ENCODE results near the gene KCNIP3. TPM values are rescaled to one million over a fixed set of nuclear protein-coding genes. Genes with fewer than 3 reads are reported as not detected.

Gene KCNIP3
- total RNA-seq = not detected in 2 replicates

DNA sequence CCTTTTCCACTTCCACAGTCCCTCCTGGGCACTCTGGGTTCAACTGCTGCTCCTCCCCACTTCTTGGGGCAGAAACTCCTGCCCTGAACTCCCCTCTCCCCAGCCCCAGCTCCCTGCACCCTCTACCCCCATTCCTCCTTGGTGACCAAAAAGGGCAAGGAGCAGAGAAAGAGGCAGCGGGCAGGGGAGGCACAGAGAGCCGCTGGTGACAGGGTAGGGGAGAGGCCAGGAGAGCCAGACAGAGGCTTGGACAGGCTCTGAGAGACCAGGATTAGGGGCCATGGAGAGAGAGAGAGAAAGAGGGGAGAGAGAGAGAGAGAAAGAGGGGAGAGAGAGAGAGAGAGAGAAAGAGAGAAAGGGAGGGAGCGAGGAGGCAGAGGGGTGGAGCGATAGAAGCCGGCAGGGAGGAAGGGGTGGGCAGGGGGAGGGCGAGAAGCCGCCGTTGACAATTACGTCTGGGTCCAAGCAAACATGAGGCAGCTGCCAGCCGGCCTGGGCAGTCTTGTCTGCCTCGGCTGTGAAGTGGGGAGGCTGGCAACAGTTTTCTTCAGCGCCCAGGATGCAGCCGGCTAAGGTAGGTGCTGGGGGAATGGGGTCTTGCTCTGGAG, at the start of gene KCNIP3:
TSS of gene KCNIP3 (plus strand) at position 468 of the 608 bp plus-strand sequence. CDS start at position 560, 92 bp downstream.
- ChIA-PET POLR2A (no interaction called here), CTCF (no interaction called here)
- H3K4me1 Mint-ChIP-seq = no peaks in the 10 kb centered on the region
- no peaks in the 10 kb centered on the region for H3K27me3 Mint-ChIP-seq
- intact Hi-C loops (cut with micrococcal nuclease) = no loop called here
- ATAC-seq (ENCODE audit: low read depth) (no peak), DNase-seq (no peak)
- TF ChIP-seq, protein P1, sequence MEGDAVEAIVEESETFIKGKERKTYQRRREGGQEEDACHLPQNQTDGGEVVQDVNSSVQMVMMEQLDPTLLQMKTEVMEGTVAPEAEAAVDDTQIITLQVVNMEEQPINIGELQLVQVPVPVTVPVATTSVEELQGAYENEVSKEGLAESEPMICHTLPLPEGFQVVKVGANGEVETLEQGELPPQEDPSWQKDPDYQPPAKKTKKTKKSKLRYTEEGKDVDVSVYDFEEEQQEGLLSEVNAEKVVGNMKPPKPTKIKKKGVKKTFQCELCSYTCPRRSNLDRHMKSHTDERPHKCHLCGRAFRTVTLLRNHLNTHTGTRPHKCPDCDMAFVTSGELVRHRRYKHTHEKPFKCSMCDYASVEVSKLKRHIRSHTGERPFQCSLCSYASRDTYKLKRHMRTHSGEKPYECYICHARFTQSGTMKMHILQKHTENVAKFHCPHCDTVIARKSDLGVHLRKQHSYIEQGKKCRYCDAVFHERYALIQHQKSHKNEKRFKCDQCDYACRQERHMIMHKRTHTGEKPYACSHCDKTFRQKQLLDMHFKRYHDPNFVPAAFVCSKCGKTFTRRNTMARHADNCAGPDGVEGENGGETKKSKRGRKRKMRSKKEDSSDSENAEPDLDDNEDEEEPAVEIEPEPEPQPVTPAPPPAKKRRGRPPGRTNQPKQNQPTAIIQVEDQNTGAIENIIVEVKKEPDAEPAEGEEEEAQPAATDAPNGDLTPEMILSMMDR (IDR thresholded peaks at IDR 0.05) = no peak
- no peak within 1 kb of the TSS for H3K4me3 Mint-ChIP-seq
- no peaks in the 10 kb centered on the region for H3K9me3 Mint-ChIP-seq
- no peak within 1 kb of the TSS for H3K27ac Mint-ChIP-seq
- H3K36me3 Mint-ChIP-seq (ENCODE audit: low read depth) = no peaks in the 10 kb centered on the region

GRCh38 chr2:95258271-95258670, 38.9 kb upstream of the KCNIP3 start:
- no peak for ATAC-seq (ENCODE audit: low read depth)
- TF ChIP-seq, protein P1 (IDR thresholded peaks at IDR 0.05) = no peak
- H3K27ac Mint-ChIP-seq = no peak overlapping the region
- H3K36me3 Mint-ChIP-seq (ENCODE audit: low read depth) = no peaks in the 10 kb centered on the region
- no peak overlapping the region for H3K4me3 Mint-ChIP-seq
- CTCF ChIA-PET = no interaction called here
- H3K9me3 Mint-ChIP-seq = peaks cover 20% of the 10 kb centered on the region
- intact Hi-C loops (cut with micrococcal nuclease) = no loop called here
- POLR2A ChIA-PET = no interaction called here
- H3K4me1 Mint-ChIP-seq = no peaks in the 10 kb centered on the region
- no peak for DNase-seq
- no peaks in the 10 kb centered on the region for H3K27me3 Mint-ChIP-seq

- ATAC-seq (ENCODE audit: low read depth) (no peak), DNase-seq (no peak)
- no peak overlapping the region for H3K4me3 Mint-ChIP-seq
- TF ChIP-seq, protein P1 (IDR thresholded peaks at IDR 0.05) = no peak
- no peaks in the 10 kb centered on the region for H3K36me3 Mint-ChIP-seq (ENCODE audit: low read depth)
- H3K4me1 Mint-ChIP-seq = no peaks in the 10 kb centered on the region
- no peak overlapping the region for H3K27ac Mint-ChIP-seq
- peaks cover 17% of the 10 kb centered on the region for H3K9me3 Mint-ChIP-seq
- no peaks in the 10 kb centered on the region for H3K27me3 Mint-ChIP-seq
- ChIA-PET CTCF (no interaction called here), POLR2A (no interaction called here)
- intact Hi-C loops (cut with micrococcal nuclease) = no loop called here
Observed at GRCh38 chr2:95260028-95261023, 36.8 kb upstream of the KCNIP3 start.

- H3K4me1 Mint-ChIP-seq = no peaks in the 10 kb centered on the region
- no peak overlapping the region for H3K4me3 Mint-ChIP-seq
- CTCF ChIA-PET = no interaction called here
- no peaks in the 10 kb centered on the region for H3K36me3 Mint-ChIP-seq (ENCODE audit: low read depth)
- POLR2A ChIA-PET = no interaction called here
- no peaks in the 10 kb centered on the region for H3K27me3 Mint-ChIP-seq
- peaks cover 12% of the 10 kb centered on the region for H3K9me3 Mint-ChIP-seq
- no peak for ATAC-seq (ENCODE audit: low read depth)
- TF ChIP-seq, protein P1 (IDR thresholded peaks at IDR 0.05) = no peak
- no peak overlapping the region for H3K27ac Mint-ChIP-seq
- DNase-seq = no peak
- intact Hi-C loops (cut with micrococcal nuclease) = no loop called here
Observed at GRCh38 chr2:95261602-95262001, 35.5 kb upstream of the KCNIP3 start.

DNA sequence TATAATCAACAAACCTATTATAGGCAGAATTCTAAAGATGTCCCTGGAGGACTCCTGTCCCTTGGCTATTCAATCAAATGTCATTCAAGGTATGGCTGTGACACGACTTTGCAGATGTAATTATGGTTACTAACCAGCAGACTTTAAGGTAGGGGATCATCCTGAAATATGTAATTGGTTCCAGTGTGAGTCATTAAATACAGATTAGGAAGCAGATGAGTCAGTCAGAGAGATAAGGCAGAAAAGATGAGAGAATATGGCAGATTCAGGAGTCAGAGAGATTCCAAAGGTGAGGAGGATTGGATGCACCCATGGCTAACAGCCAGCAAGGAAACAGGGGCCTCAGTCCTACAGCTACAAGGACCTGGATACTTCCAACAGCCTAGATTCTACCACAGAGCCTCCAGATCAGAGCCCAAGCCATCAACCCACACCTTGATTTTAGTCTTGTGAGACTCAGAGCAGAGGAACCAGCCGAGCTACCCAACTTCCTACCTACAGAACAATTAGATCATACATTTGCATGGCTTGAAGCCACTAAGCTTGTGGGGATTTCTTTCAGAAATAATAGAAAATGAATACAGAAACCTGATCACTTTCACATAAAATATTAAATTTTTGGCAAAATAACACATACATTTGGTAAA, 34.1 kb upstream of the KCNIP3 start:
- DNase-seq = no peak
- CTCF ChIA-PET = no interaction called here

More for the DNA sequence above, 34.1 kb upstream of the KCNIP3 start:
- ATAC-seq (ENCODE audit: low read depth) = no peak
- Mint-ChIP-seq H3K9me3 (peaks cover 8% of the 10 kb centered on the region), H3K27me3 (no peaks in the 10 kb centered on the region), H3K4me1 (no peaks in the 10 kb centered on the region), H3K36me3 (ENCODE audit: low read depth) (no peaks in the 10 kb centered on the region), H3K4me3 (no peak overlapping the region), H3K27ac (no peak overlapping the region)
- TF ChIP-seq, protein P1 (IDR thresholded peaks at IDR 0.05) = no peak
- intact Hi-C loops (cut with micrococcal nuclease) = no loop called here
- POLR2A ChIA-PET = no interaction called here
